Smooth muscle cell (in vitro differentiated cells): Measurements from ENCODE around the gene PIM1. TPM values are rescaled to one million over a fixed set of nuclear protein-coding genes. Genes with fewer than 3 reads are reported as not detected.
"Not testable (repeated sequence)": the region's sequence is repeated elsewhere in the genome, so short reads cannot be mapped to it uniquely, and the experiment has no call there.

Experiments used
- DNase-seq: peaks from one replicate; lab custom pipeline; 2025; ENCODE audit not compliant: unreplicated experiment; lab: John Stamatoyannopoulos, UW
- H2AFZ ChIP-seq: fragments of 200-600 bp; sonication (generic); 2 replicates; pipeline ENCODE4 v1.6.0; 2016; ENCODE audit warnings: antibody characterized with exemption, low read depth, mild to moderate bottlenecking
- H3F3A ChIP-seq: fragments of 200-600 bp; sonication (generic); 2 replicates; pipeline ENCODE4 v1.6.0; 2017; ENCODE audit warnings: antibody characterized with exemption, low read depth
- H3K27ac ChIP-seq: fragments of 200-600 bp; sonication (generic); 2 replicates; pipeline ENCODE4 v1.5.1; 2016; ENCODE audit warnings: low read depth, mild to moderate bottlenecking
- H3K27me3 ChIP-seq: fragments of 200-600 bp; sonication (generic); 2 replicates; pipeline ENCODE4 v1.6.1; 2016; ENCODE audit warnings: low read depth, mild to moderate bottlenecking
- H3K36me3 ChIP-seq: fragments of 200-600 bp; sonication (generic); 2 replicates; pipeline ENCODE4 v1.5.1; 2016; ENCODE audit warnings: low read depth
- H3K4me1 ChIP-seq: fragments of 200-600 bp; sonication (generic); 2 replicates; pipeline ENCODE4 v1.5.1; 2016; ENCODE audit warnings: low read depth
- H3K4me2 ChIP-seq: fragments of 200-600 bp; sonication (generic); 2 replicates; pipeline ENCODE4 v1.6.0; 2016; ENCODE audit warnings: mild to moderate bottlenecking
- H3K4me3 ChIP-seq: fragments of 200-600 bp; sonication (generic); 2 replicates; pipeline ENCODE4 v1.5.1; 2016; ENCODE audit warnings: mild to moderate bottlenecking
- H3K79me2 ChIP-seq: fragments of 200-600 bp; sonication (generic); 2 replicates; pipeline ENCODE4 v1.6.0; 2016; ENCODE audit warnings: low read depth, mild to moderate bottlenecking
- H3K9ac ChIP-seq: fragments of 200-600 bp; sonication (generic); 2 replicates; pipeline ENCODE4 v1.6.0; 2016; ENCODE audit warnings: low read depth
- H3K9me3 ChIP-seq: fragments of 200-600 bp; sonication (generic); replicated peaks from 2 replicates; pipeline ENCODE4 v1.5.1; 2016; ENCODE audit warnings: low read depth
- H4K20me1 ChIP-seq: fragments of 200-600 bp; sonication (generic); 2 replicates; pipeline ENCODE4 v1.6.0; 2016; ENCODE audit warnings: low read depth
- CTCF ChIP-seq: fragments of 200-600 bp; sonication (generic); IDR thresholded peaks from 2 replicates; pipeline ENCODE4 v1.5.1; 2017; ENCODE audit warnings: borderline replicate concordance, mild to moderate bottlenecking, antibody characterized with exemption; ENCODE audit not compliant: insufficient read depth, poor library complexity, severe bottlenecking
- WGBS: methylation state at CpG from one replicate; pipeline ENCODE4 v1.1.7; 2016; ENCODE audit warnings: low lambda C conversion rate; 5-methylcytosine and 5-hydroxymethylcytosine counted together
- polyA plus RNA-seq: library from polyadenylated mRNA; unstranded; fragments of >200 nt; fragmentation: Nextera tagmentation; extraction: Ambion mirVana; gene quantifications from 2 replicates; pipeline ENCODE4 v1.2.1, GENCODE V29; 2016
- total RNA-seq: library from RNA; depleted of rRNA; stranded (reverse); fragments of >200 nt; gene quantifications from 2 replicates; pipeline ENCODE4 v1.2.3, GENCODE V29; 2014

The PIM1 gene
- total and polyA plus RNA-seq, 2 experiments from 2014 or later, result 29.5 to 41.9 TPM

- DNase-seq, result no peak
- Histone ChIP-seq H3K4me2 (no peak overlapping the region), H3K4me1 (no peaks in the 10 kb centered on the region), H3K36me3 (no peaks in the 10 kb centered on the region), H3F3A (no peaks in the 10 kb centered on the region), H3K9me3 (no peaks in the 10 kb centered on the region), H3K27me3 (no peaks in the 10 kb centered on the region), H4K20me1 (no peaks in the 10 kb centered on the region), H3K79me2 (no peaks in the 10 kb centered on the region), H3K27ac (no peak overlapping the region), H3K9ac (no peak overlapping the region), H2AFZ (no peak overlapping the region), H3K4me3 (no peak overlapping the region)
- no peak for TF ChIP-seq CTCF
- WGBS, result 80% methylated on average over 3 of the region's 3 CpGs
Observed at GRCh38 chr6:37192666-37193065, 22.7 kb downstream of the PIM1 start.

GRCh38 chr6:37194886-37195285 is 24.9 kb downstream of the PIM1 start:
- not testable (repeated sequence) for H3K27me3 ChIP-seq, H3K4me1 ChIP-seq, H3F3A ChIP-seq, H2AFZ ChIP-seq, H3K79me2 ChIP-seq, DNase-seq, H3K4me2 ChIP-seq, H3K9me3 ChIP-seq, H3K9ac ChIP-seq, H3K36me3 ChIP-seq, H3K27ac ChIP-seq, H4K20me1 ChIP-seq, H3K4me3 ChIP-seq
- 88% methylated on average over 1 of the region's 1 CpG for WGBS

GRCh38 chr6:37196451-37196850 is 26.5 kb downstream of the PIM1 start:
- not testable (repeated sequence) for H3K4me2 ChIP-seq, DNase-seq, H3K27ac ChIP-seq, H3K79me2 ChIP-seq, H3K4me3 ChIP-seq, H3K4me1 ChIP-seq, H3K36me3 ChIP-seq, H3K27me3 ChIP-seq, H3F3A ChIP-seq, H3K9ac ChIP-seq, H2AFZ ChIP-seq, H4K20me1 ChIP-seq, H3K9me3 ChIP-seq
- 94% methylated on average over 4 of the region's 4 CpGs for WGBS

GRCh38 chr6:37200085-37200484 is 30.1 kb downstream of the PIM1 start:
- no peak overlapping the region for H2AFZ ChIP-seq
- H3K36me3 ChIP-seq, result no peaks in the 10 kb centered on the region
- H3K4me1 ChIP-seq, result no peaks in the 10 kb centered on the region
- no peaks in the 10 kb centered on the region for H3K79me2 ChIP-seq
- no peak overlapping the region for H3K4me3 ChIP-seq
- no peak for DNase-seq
- H4K20me1 ChIP-seq, result no peaks in the 10 kb centered on the region
- H3K4me2 ChIP-seq, result no peak overlapping the region
- H3K27me3 ChIP-seq, result peaks cover 12% of the 10 kb centered on the region
- H3K9me3 ChIP-seq, result no peaks in the 10 kb centered on the region
- H3F3A ChIP-seq, result no peaks in the 10 kb centered on the region
- no peak for TF ChIP-seq CTCF
- H3K27ac ChIP-seq, result no peak overlapping the region
- H3K9ac ChIP-seq, result no peak overlapping the region
- WGBS, result 94% methylated on average over 5 of the region's 5 CpGs

- no peaks in the 10 kb centered on the region for H3K9me3 ChIP-seq
- no peak for TF ChIP-seq CTCF
- no peak overlapping the region for H3K4me3 ChIP-seq
- H3K27ac ChIP-seq, result no peak overlapping the region
- 100% methylated on average over 1 of the region's 1 CpG for WGBS
- no peaks in the 10 kb centered on the region for H3K36me3 ChIP-seq
- no peaks in the 10 kb centered on the region for H3K79me2 ChIP-seq
- H4K20me1 ChIP-seq, result no peaks in the 10 kb centered on the region
- no peak overlapping the region for H2AFZ ChIP-seq
- DNase-seq, result no peak
- no peak overlapping the region for H3K4me2 ChIP-seq
- H3K9ac ChIP-seq, result no peak overlapping the region
- H3K27me3 ChIP-seq, result peaks cover 12% of the 10 kb centered on the region
- H3F3A ChIP-seq, result no peaks in the 10 kb centered on the region
- no peaks in the 10 kb centered on the region for H3K4me1 ChIP-seq
Observed at GRCh38 chr6:37201726-37202125, 31.8 kb downstream of the PIM1 start.
